Measurements from ENCODE around the gene MAP1B. TPM values are rescaled to one million over a fixed set of nuclear protein-coding genes. Genes with fewer than 3 reads are reported as not detected.

Gene MAP1B
- total and polyA plus RNA-seq, 2 donors from 2014 or later = 3.6 to 57.0 TPM

- Histone ChIP-seq H3K27ac (ENCODE audit: low read depth in 2 of 2, low read length in 2 of 2) (no peak overlapping the region), H3K9ac (ENCODE audit: low read length in 3 of 3) (no peak overlapping the region), H3K36me3 (ENCODE audit: control insufficient read depth in 2 of 3, insufficient read depth in 3 of 3, low read length in 3 of 3) (no peaks in the 10 kb centered on the region), H3K27me3 (ENCODE audit: control insufficient read depth, insufficient read depth, low read length) (no peaks in the 10 kb centered on the region), H3K9me3 (ENCODE audit: control insufficient read depth in 2 of 3, insufficient read depth in 1 of 3, low read length in 3 of 3) (no peaks in the 10 kb centered on the region), H3K4me1 (ENCODE audit: control insufficient read depth in 2 of 3, insufficient read depth in 2 of 3, low read depth in 1 of 3, low read length in 3 of 3) (no peaks in the 10 kb centered on the region), H3K4me3 (ENCODE audit: low read length in 3 of 3) (no peak overlapping the region)
- FAIRE-seq (no peak), DNase-seq (no peak)
- TF ChIP-seq CTCF (IDR thresholded peaks at IDR 0.05; ENCODE audit: borderline replicate concordance, extremely low read depth, insufficient read depth) = no peak
- intact Hi-C loops (cut with DNase I) = no loop called here
Measured at GRCh38 chr5:72152545-72152944, 45.3 kb downstream of the MAP1B start.

GRCh38 chr5:72153551-72153950 is 46.3 kb downstream of the MAP1B start:
- no peaks in the 10 kb centered on the region for H3K36me3 ChIP-seq (ENCODE audit: control insufficient read depth in 2 of 3, insufficient read depth in 3 of 3, low read length in 3 of 3)
- H3K27me3 ChIP-seq (ENCODE audit: control insufficient read depth, insufficient read depth, low read length) = no peaks in the 10 kb centered on the region
- TF ChIP-seq CTCF (IDR thresholded peaks at IDR 0.05; ENCODE audit: borderline replicate concordance, extremely low read depth, insufficient read depth) = no peak
- H3K4me3 ChIP-seq (ENCODE audit: low read length in 3 of 3) = no peak overlapping the region
- H3K9me3 ChIP-seq (ENCODE audit: control insufficient read depth in 2 of 3, insufficient read depth in 1 of 3, low read length in 3 of 3) = no peaks in the 10 kb centered on the region
- no peak overlapping the region for H3K9ac ChIP-seq (ENCODE audit: low read length in 3 of 3)
- no peaks in the 10 kb centered on the region for H3K4me1 ChIP-seq (ENCODE audit: control insufficient read depth in 2 of 3, insufficient read depth in 2 of 3, low read depth in 1 of 3, low read length in 3 of 3)
- H3K27ac ChIP-seq (ENCODE audit: low read depth in 2 of 2, low read length in 2 of 2) = no peak overlapping the region
- intact Hi-C loops (cut with DNase I) = no loop called here
- FAIRE-seq (no peak), DNase-seq (no peak)

- no peak for FAIRE-seq
- intact Hi-C loops (cut with DNase I) = no loop called here
- TF ChIP-seq CTCF (IDR thresholded peaks at IDR 0.05; ENCODE audit: borderline replicate concordance, extremely low read depth, insufficient read depth) = no peak
- Histone ChIP-seq H3K9ac (ENCODE audit: low read length in 3 of 3) (no peak overlapping the region), H3K9me3 (ENCODE audit: control insufficient read depth in 2 of 3, insufficient read depth in 1 of 3, low read length in 3 of 3) (no peaks in the 10 kb centered on the region), H3K36me3 (ENCODE audit: control insufficient read depth in 2 of 3, insufficient read depth in 3 of 3, low read length in 3 of 3) (no peaks in the 10 kb centered on the region), H3K4me3 (ENCODE audit: low read length in 3 of 3) (no peak overlapping the region), H3K27me3 (ENCODE audit: control insufficient read depth, insufficient read depth, low read length) (no peaks in the 10 kb centered on the region), H3K27ac (ENCODE audit: low read depth in 2 of 2, low read length in 2 of 2) (no peak overlapping the region), H3K4me1 (ENCODE audit: control insufficient read depth in 2 of 3, insufficient read depth in 2 of 3, low read depth in 1 of 3, low read length in 3 of 3) (no peaks in the 10 kb centered on the region)
- no peak for DNase-seq
Measured at GRCh38 chr5:72154076-72154756, 46.9 kb downstream of the MAP1B start.

Data from kidney (tissue), 14 donors.